ENCODE measurements around the gene RAB17.
"Not testable (repeated sequence)": the region's sequence is repeated elsewhere in the genome, so short reads cannot be mapped to it uniquely, and the experiment has no call there.

Gene RAB17

DNA sequence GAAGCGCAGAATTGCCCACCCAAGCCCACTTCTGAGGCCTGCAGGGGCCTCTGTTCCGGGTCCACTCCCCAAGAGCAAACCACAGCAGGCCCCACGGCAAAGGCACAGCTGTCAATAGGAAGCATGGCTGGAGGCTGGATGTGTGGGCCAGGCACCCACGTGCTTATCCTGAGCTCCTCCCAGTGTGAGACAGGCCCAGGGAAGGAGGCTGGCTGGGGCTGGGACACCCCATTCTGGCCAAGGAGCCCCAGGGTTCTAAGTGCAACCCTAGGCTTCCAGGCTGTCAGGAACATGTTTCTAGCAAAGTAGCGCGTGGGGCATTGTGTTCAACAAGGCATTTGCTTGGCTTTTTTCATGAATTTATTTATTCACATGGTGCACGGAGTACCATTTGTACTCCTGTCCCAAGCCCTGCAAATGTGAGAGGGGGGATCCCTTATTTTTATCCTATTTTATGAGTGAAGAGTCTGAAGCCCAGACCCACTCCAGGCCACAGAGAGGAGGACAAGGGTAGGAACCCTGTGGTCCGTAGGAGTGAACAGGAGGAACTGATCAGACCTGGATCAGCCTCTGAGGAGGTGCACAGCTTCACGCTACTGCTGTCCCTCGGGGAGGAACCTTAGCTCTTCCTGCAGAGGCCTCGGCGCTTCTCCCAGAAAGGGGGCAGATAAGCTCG is 6.1 kb upstream of the RAB17 start:
- Mint-ChIP-seq H3K27ac (no peak overlapping the region), H3K36me3 (ENCODE audit: low read depth) (no peaks in the 10 kb centered on the region), H3K27me3 (no peaks in the 10 kb centered on the region), H3K4me3 (no peak overlapping the region), H3K9me3 (no peaks in the 10 kb centered on the region), H3K4me1 (ENCODE audit: low read depth) (peaks cover 2% of the 10 kb centered on the region)

GRCh38 chr2:237595829-237596519 is 5.4 kb upstream of the RAB17 start:
- H3K9me3 Mint-ChIP-seq; H3K36me3 Mint-ChIP-seq (ENCODE audit: low read depth); H3K4me3 Mint-ChIP-seq; H3K27me3 Mint-ChIP-seq; H3K27ac Mint-ChIP-seq; H3K4me1 Mint-ChIP-seq (ENCODE audit: low read depth): not testable (repeated sequence)

DNA sequence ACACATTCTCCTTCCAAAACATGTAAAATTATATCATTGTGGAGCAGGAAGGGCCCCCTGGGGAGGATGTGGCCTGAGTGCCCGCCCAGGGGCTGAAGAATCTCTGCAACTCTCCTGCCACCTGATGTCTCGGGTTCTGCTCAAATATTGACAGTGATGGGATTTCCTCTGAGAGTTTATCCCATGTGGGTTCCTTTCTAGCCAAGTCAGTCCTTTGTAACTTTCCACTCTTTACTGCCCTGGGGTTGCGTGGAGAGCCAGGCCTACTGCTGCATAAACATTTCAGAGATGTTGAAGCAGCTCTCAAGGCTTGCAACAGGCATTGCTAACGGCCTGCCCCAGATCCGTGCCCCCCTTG is 4.0 kb upstream of the RAB17 start:
- peaks cover 10% of the 10 kb centered on the region for H3K4me1 Mint-ChIP-seq (ENCODE audit: low read depth)
- H3K9me3 Mint-ChIP-seq: no peaks in the 10 kb centered on the region
- no peak overlapping the region for H3K4me3 Mint-ChIP-seq
- H3K27me3 Mint-ChIP-seq: peaks cover 5% of the 10 kb centered on the region
- H3K36me3 Mint-ChIP-seq (ENCODE audit: low read depth): no peaks in the 10 kb centered on the region
- H3K27ac Mint-ChIP-seq: no peak overlapping the region

GRCh38 chr2:237593596-237594320 is 3.2 kb upstream of the RAB17 start:
- H3K36me3 Mint-ChIP-seq (ENCODE audit: low read depth): no peaks in the 10 kb centered on the region

DNA sequence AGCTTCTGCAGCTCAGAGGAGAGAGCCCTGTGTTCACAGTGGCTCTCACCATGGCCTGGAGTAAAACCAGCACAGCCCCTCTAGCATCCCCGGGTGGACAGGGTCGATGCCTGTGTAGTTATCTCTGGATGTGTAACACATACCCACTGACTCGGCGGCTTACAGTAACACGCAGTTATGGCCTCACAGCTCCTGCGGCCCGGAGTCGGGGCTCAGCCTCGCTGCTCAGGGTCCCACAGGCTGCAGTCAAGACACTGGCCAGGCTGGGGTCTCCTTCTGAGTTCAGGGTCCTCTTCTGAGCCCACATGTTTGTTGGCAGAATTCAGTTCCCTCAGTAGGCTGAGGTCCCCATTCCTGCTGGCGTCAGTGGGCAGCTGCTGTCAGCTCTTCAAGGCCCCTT is 2.5 kb upstream of the RAB17 start:
- Mint-ChIP-seq H3K27ac (no peak overlapping the region), H3K4me1 (ENCODE audit: low read depth) (peaks cover 10% of the 10 kb centered on the region), H3K9me3 (no peaks in the 10 kb centered on the region), H3K27me3 (peaks cover 5% of the 10 kb centered on the region), H3K36me3 (ENCODE audit: low read depth) (no peaks in the 10 kb centered on the region), H3K4me3 (no peak overlapping the region)

More at GRCh38 chr2:237593596-237594320, 3.2 kb upstream of the RAB17 start:
- Mint-ChIP-seq H3K27ac (no peak overlapping the region), H3K4me1 (ENCODE audit: low read depth) (peaks cover 10% of the 10 kb centered on the region), H3K27me3 (peaks cover 5% of the 10 kb centered on the region), H3K4me3 (no peak overlapping the region), H3K9me3 (no peaks in the 10 kb centered on the region)

GRCh38 chr2:237592425-237592980 is 2.0 kb upstream of the RAB17 start:
- no peak overlapping the region for H3K4me3 Mint-ChIP-seq
- peaks cover 5% of the 10 kb centered on the region for H3K27me3 Mint-ChIP-seq
- H3K9me3 Mint-ChIP-seq: no peaks in the 10 kb centered on the region
- H3K27ac Mint-ChIP-seq: no peak overlapping the region
- H3K4me1 Mint-ChIP-seq (ENCODE audit: low read depth): peaks cover 10% of the 10 kb centered on the region
- no peaks in the 10 kb centered on the region for H3K36me3 Mint-ChIP-seq (ENCODE audit: low read depth)

- Mint-ChIP-seq H3K36me3 (ENCODE audit: low read depth) (no peaks in the 10 kb centered on the region), H3K9me3 (no peaks in the 10 kb centered on the region), H3K4me1 (ENCODE audit: low read depth) (peaks cover 10% of the 10 kb centered on the region), H3K27me3 (peaks cover 5% of the 10 kb centered on the region), H3K27ac (no peak overlapping the region), H3K4me3 (no peak overlapping the region)
Measured at GRCh38 chr2:237591141-237591881, 777 bp upstream of the RAB17 start.

GRCh38 chr2:237588044-237588696 is 2.4 kb downstream of the RAB17 start:
- Mint-ChIP-seq H3K27ac (no peak overlapping the region), H3K36me3 (ENCODE audit: low read depth) (no peaks in the 10 kb centered on the region), H3K4me1 (ENCODE audit: low read depth) (peaks cover 10% of the 10 kb centered on the region), H3K4me3 (no peak overlapping the region), H3K27me3 (peaks cover 5% of the 10 kb centered on the region), H3K9me3 (no peaks in the 10 kb centered on the region)

DNA sequence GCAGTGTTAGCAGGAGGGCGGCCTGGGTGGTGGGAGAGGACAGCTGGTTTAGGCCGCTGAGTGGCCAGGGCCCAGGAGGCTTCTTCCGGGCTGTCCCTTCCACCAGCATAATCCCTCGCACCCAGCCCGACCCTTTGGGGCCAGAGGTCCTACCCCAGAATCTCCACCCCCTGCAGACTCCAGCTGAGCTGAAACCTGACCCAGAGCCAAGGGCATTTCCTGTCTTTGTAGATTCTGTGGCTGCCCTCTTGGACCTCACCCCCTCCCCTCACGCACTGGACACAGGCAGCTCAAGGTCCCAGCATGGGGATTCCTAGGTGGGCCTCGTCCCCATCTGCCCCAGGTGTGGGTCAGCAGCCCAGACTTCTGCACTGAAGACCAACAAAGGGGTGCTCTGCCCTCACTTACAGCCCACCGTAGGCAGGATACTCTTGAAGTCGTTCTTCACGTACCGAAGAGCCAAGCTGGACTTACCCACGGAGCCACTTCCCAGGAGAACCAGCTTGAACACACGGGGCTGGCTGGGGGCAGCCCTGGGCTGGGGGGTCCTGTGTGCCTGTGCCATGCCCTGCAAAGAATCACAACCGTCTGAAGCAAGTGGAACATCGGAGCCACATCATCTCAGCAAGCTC is 4.8 kb downstream of the RAB17 start:
- peaks cover 9% of the 10 kb centered on the region for H3K4me1 Mint-ChIP-seq (ENCODE audit: low read depth)
- no peak overlapping the region for H3K27ac Mint-ChIP-seq
- H3K27me3 Mint-ChIP-seq: peaks cover 5% of the 10 kb centered on the region
- H3K9me3 Mint-ChIP-seq: no peaks in the 10 kb centered on the region
- no peaks in the 10 kb centered on the region for H3K36me3 Mint-ChIP-seq (ENCODE audit: low read depth)
- H3K4me3 Mint-ChIP-seq: no peak overlapping the region

- Mint-ChIP-seq H3K9me3 (no peaks in the 10 kb centered on the region), H3K27ac (no peak overlapping the region), H3K4me1 (ENCODE audit: low read depth) (peaks cover 5% of the 10 kb centered on the region)
Measured at GRCh38 chr2:237583385-237584295, 6.9 kb downstream of the RAB17 start.

DNA sequence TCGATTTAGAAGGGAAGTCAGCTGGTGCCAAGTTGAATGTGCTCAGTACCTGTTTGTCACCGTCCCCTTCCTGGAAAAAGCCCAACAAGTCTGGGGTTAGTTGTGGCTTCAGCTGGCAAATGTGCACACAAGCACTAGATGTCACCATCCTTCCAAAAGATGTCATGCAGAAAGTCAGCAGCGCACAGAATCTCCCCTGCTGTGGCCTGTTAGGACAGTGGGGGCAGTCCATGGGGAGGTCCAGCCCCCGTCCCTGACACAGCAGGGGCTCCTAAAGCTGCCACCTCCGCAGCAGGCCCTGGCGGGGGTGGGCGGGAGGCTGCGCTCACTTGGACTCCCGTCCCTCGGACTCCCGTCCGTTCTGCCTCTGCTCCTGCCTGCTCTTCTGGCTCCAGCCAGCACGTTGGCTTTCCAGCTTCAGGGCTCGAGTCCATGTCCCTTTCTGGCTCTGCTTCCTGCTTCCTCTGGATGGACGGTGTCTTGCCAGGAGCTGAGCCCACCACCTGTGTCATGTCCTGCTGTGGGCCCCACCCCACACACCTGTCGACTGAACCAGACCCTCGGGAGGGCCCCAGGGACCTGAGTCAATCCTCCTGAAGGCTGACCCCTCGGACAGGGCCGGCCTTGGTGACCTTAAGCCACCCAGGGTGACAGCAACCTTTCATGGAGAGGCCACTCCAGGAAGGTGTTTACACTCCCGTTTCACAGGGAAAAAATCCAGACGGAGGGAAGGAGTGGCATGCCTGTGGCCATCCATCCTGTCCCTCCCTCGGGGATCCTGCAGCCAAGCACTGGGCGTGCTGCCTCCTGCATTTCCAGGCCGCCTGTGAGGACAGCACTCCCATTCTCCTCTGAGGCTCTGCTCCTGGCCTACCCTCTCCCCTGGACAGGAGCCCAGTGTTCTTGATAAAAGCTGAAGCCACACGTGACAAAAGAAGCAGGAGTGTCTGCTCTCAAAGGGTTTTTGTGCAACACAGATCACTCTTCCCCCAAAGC is 8.5 kb downstream of the RAB17 start:
- H3K4me1 Mint-ChIP-seq (ENCODE audit: low read depth): peaks cover 5% of the 10 kb centered on the region
- no peaks in the 10 kb centered on the region for H3K27me3 Mint-ChIP-seq

More at GRCh38 chr2:237583385-237584295, 6.9 kb downstream of the RAB17 start:
- H3K36me3 Mint-ChIP-seq (ENCODE audit: low read depth): no peaks in the 10 kb centered on the region
- H3K27me3 Mint-ChIP-seq: no peaks in the 10 kb centered on the region
- H3K4me3 Mint-ChIP-seq: no peak overlapping the region

GRCh38 chr2:237581326-237581725 is 9.2 kb downstream of the RAB17 start:
- Mint-ChIP-seq H3K36me3 (ENCODE audit: low read depth) (no peaks in the 10 kb centered on the region), H3K4me1 (ENCODE audit: low read depth) (peaks cover 5% of the 10 kb centered on the region), H3K27me3 (no peaks in the 10 kb centered on the region), H3K27ac (peak overlapping the region; percentile 65), H3K9me3 (no peaks in the 10 kb centered on the region), H3K4me3 (no peak overlapping the region)

More for the DNA sequence above, 8.5 kb downstream of the RAB17 start:
- H3K36me3 Mint-ChIP-seq (ENCODE audit: low read depth): no peaks in the 10 kb centered on the region
- no peaks in the 10 kb centered on the region for H3K9me3 Mint-ChIP-seq
- H3K4me3 Mint-ChIP-seq: no peak overlapping the region
- peak overlapping the region; percentile 65 for H3K27ac Mint-ChIP-seq
